GM19328 (cell line): ENCODE results near the gene ZC3H4.
"Not testable (repeated sequence)": the region's sequence is repeated elsewhere in the genome, so short reads cannot be mapped to it uniquely, and the experiment has no call there.

Experiments
- ATAC-seq: cut with Tn5 transposase; IDR thresholded peaks from one replicate; pipeline ENCODE4 v1.9.1; 2021; ENCODE audit warnings: mild to moderate bottlenecking, moderate library complexity; ENCODE audit not compliant: unreplicated experiment

Gene ZC3H4

DNA sequence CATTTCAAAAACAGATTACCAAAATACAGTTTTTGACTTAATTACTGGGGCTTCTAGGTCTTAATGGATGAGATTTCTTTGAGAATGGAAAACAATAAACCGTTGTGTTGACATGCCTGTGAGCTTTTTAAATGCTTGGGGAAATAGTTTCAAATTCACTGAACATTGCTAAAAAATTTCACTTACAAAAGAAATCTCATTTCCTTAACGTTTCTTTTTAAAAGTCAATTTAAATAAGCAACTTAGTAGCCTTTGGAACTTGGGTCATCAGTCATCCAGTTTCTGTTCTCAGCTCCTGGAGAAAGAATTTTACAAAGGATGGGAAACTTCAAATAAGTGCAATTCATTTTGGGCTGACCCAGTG, 4.4 kb downstream of the ZC3H4 start:
- no peak for ATAC-seq

DNA sequence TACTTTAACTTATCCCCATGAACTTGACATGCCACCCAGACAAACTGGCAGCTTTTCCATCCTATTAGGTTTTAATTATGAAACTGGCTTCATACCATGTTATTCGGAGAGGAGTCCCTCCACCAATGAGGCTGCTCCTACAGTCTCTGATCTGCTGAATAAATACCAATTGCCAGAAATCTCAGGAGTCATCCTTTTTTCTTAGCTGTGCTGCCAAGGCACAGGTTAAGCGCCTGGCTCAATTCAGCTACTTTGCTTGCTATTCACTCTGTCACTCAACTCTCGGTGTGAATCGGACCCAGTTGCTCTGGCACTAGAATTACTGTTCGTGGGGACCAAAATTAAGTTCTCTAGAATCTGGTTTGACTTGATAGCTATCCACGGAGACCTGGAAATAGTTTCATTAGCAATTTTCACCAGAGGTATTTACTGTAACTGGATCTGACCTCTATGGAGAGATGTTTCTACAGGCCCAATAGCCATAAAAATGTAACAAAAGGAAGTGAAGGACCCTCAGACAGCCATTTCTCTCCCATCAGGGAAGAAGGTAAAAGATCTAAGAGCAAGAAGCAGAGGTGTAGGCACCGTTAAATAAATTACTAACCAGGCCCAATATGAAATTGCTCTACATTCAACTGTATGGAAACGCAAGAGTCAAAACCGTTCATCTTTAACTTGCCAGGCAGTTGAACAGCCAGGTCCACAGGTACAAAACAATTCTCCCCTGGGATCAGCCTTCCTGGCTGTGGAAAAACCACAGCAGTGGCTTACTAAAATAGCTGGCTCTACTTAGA, 5.4 kb downstream of the ZC3H4 start:
- no peak for ATAC-seq

DNA sequence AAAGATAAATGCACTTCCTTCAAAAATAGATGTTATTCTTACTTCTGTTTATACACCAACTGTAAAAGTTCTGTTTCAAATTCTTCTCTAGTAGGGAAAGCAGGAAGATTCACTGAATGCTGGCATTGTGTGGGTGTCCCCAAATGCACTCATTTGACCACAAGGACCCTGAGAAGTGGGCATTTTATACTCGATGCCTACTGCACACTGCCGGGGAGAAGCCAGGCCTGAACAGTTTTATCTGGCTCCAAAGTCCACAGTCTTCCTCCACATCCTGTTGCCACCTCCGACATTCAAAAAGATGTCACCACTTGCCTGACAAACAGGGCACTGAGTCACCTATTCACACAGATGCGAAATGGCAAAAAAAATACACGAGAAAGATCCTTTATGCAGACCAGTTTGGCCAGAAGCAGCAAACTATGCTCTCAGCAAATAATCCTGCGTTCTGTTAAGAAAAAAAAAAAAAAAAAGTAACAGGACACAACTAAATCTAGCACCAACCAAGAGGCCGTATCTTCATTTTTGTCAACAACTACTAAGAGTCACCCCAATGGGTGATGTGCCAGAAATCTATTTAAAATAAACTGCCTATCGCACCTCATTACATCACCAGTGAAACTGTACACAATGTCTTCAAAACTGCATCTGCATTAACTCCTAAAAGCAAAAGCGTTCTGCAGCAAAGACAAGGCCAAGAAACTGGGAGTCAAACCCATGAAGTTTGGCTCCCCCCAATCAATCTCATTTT, 6.2 kb downstream of the ZC3H4 start:
- ATAC-seq = no peak

DNA sequence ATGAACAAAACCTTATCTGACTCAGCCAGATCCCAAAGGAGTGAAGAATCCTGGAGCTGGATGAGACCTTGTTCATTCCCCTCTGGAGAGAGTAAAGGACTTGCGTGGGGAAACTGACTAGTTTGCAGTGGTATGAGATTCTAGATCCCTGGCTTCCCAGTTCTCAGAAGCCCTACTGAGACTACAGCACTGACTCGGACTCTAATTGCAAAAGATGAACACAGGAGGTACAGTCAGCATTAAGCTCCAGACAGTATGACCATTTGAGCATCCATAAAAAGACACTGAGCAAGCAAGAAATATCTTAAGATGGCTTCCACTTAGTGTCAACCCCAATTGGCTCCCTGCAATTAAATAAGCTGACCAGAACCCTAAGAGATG, 6.8 kb downstream of the ZC3H4 start:
- ATAC-seq = no peak

DNA sequence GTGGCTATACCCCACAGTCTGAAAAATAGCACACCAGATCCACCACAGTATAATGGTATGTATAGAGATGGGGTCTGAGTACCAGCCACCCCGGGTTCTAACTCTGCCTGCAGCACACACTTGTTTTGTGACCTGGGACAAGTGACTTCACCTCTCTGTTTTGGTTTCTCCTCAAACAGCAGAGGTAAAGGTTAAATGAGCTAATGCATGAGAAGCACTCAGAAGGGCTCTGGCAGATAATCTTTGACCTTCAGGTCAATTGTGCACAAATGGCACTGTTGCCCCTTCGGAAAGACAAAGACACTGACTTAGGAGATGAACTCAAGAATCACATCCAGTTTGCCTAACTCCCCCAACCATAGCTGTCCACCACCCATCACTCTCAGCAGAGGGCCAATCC, 7.7 kb downstream of the ZC3H4 start:
- no peak for ATAC-seq

DNA sequence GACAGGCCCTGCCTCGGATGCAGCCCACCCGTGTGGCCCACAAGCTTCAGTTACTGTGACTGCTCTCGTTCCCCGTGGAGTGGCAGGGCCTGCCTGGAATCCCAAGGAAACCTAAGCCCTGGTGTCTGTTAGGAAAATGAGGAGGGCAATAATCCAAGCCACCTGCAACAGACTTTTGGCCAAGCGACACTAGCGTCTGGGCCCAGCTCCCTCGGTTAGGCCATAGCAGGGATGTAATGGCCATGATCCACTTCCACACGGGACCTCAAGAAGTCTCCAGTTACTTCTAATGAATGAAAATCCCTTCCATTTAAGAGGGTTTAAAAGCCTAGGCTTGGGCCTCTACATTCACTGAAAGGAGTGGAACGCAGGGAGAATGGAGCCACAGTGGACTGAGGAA, 8.9 kb downstream of the ZC3H4 start:
- no peak for ATAC-seq

DNA sequence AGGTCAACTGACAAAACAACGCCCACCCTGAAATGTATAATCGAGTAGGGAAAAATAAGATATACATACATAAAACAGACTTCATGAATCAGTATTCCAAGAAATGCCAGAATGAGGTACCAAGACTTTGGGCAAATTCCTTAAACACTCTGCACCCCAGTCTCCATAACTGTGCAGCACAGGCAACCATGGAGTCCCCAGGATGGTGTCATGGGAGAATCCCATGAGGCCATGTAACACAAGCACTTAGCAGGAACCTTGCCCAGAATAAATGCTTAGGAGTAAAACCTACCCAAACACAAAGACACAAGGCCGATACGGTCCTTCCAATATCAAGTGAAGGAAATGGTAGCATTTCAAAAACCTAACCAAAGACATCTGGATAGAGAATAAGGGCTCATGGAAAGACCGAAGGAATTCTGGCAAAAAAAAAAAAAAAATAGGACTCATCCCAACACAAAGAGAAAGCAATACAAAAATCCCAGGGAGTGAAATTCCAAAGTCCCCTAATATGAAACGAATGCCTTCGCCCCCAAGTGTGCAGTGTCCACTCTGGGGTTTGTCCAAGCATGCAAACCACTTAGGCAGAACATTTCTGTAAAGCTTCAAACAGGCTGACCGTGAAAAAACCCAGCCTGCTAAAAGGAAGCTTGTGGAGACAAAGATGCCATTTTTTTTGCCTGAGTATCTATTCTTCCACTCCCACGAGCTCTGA, 11.1 kb downstream of the ZC3H4 start:
- ATAC-seq = no peak

DNA sequence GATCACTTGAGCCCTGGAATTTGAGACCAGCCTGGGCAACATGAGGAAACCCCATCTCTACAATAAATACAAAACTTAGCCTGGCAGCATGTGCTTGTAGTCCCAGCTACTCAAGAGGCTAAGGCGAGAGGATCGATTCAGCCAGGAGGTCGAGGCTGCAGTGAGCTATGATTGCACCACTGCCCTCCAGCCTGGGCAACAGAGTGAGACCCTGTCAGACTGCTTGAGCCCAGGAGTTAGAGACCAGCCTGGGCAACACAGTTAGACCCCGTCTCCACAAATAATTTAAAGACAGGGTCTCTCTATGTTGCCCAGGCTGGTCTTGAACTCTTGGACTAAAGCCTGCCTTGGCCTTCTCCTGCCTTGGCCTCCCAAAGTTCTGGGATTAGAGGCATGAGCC, 12.5 kb downstream of the ZC3H4 start:
- ATAC-seq = not testable (repeated sequence)

DNA sequence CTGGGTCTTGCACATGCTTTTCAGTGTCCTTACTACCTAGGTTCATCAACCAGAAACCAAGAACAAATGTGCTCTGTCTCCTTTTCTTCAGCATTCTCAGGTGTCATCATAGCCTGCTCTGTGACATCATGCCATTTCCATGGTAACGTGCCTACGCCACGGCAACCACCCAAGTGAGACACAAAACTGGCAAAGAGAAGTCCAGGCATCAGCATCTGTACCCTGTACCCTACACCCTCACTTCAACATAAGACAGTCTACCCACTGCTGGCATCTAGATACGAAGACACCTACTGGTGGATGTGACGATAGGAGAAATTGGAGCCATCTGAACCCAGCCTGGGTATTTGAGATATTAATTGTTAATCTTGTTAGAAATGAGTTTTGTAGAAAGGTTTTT, 13.3 kb downstream of the ZC3H4 start:
- no peak for ATAC-seq

DNA sequence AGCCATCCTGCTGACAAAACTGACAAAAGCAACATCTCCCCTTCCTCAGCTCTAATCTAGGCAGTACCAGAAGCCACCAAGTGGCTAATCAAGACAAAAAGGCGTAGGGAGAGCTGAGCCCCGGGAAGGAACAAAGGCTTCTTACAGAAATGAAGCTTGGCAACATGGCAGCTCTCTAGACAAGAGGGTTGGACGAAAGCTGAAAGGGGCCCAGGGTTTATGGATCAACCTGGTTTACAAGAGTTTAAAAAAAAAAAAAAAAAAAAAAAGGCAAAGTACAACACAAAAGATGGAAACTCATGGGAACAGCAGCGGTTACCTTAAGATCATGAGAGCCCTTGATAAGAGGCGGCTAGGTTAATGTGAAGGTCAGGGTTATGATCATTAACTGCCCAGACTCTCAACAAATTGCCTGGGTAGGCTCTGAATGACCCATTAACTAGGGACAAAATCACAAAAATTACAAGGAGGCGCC, 14.0 kb downstream of the ZC3H4 start:
- ATAC-seq = no peak

DNA sequence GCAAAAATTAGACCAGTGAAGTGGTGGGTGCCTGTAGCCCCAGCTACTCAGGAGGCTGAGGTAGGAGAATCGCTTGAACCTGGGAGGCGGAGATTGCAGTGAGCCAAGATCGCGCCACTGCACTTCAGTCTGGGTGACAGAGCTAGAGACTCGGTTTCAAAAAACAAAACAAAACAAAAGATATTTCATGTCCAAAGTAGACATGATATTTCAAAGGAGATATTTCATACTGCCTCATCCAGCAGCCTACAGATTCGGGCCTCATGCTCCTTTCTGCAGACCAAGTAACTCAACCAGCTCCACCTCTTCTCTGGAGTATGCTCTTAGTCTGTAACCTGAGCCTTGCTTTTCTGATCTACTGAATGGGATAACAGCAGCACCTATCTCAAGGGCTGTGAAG, 15.0 kb downstream of the ZC3H4 start:
- no peak for ATAC-seq

DNA sequence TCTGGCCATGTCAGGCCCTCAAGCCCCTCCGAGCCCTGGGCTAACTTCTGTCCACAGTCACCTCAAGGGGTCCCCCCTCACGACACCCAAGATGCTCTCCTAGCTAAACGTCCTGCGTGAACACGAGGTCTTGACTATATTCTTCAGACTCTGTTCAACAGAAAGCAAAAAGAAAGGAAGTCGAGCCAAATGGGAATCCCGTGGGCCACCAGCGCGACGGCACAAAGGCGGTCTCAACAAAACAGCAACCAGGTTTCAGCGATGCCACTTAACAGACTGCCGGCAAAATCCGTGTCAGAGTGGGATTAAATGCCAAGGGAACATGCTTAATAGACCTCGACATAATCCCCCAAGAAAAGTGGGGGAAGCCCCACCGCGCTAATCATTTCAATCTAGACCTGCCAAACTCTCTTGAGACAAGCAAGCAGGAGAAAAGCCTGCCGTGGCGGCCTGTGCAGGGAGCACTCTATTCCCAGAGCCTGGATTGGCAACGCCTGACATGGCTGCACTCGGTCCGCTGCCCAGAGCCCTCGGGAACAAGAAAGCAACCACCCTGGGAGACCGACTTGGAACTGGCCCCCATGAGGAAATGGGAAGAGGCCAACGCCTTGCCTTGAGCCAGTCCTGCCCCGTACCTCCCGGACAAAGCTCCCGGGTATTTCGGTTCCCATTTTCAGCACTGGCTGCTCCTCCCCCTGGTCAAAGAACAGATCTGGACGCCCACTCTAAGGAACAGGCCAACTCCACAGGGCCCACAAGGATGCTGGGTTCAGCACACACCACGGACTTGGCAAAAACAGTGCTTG, 16.0 kb downstream of the ZC3H4 start:
- ATAC-seq = no peak

DNA sequence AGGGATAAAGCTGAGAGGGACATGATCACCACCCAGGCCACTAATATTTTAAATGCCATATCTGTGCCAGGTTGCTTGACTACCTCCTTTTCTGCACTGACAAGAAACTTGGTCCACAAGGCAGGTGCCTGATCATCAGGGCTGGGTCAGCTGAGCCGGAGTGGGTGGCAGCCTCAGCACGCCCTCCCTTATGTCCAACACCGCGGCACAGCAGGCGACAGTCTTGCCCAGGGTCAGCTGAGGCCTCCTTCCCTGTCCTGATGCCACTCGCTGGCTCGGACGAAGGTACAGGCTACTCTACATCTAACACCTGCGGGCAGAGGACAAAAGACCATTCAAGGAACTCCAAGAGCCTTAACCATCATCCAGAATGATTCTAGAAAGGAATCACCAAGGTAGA, 16.9 kb downstream of the ZC3H4 start:
- no peak for ATAC-seq

DNA sequence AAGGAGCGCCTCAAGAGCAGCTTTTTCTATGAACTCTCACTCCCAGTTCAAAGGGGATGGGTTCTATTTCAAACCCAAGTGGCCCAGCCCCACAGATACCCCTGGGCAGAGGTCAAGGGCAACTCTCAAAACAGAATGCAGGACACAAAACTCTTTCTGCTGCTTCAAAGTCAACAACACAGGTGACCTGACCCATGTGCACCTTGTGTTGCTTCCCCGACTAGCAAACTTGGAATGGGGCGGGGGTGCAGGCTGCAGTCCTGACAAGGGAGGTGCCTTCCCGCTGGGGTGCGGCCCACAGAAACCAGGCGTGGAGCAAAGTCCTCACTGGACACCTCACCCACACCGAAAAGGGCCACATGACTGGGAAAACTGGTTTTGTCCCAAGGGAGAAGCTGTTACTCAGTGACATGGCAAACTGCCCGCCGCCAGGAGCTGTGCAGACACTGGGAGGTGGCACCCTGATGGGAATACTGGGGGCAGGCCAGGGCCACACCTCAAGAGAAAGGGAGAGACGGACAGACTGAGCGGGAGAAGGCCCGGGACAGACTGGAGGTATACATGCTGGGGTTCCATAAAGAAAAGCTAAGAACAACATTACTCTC, 17.4 kb downstream of the ZC3H4 start:
- no peak for ATAC-seq

DNA sequence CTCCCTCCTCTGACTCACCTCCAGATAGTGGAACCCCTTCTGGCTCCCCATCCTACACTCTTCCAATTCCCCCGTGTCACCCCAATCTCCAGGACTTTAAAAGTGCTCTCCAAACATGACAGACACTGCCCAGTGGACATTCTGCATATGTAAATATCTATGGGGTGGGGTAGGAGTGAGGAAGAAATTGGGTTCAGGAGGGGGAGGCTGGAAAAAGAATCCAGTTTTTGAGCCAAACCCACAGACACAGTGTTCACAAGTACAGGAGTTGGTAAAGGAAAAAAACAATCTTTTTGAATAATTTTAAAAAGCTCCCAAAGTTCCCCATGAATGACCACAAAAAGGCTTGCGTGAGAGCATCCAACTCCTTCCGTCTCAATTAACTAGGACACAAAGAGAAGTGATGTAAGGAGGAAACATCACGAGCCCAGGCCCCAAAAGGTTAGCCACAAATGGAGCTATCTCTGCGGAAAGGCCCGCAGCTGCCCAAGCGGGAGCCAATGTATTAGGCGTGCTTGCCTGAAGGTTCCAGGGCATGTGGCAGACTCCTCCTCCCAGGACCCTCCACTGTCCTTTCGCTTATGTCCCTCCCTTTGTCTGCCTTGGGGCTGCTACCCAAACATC, 18.0 kb downstream of the ZC3H4 start:
- no peak for ATAC-seq

DNA sequence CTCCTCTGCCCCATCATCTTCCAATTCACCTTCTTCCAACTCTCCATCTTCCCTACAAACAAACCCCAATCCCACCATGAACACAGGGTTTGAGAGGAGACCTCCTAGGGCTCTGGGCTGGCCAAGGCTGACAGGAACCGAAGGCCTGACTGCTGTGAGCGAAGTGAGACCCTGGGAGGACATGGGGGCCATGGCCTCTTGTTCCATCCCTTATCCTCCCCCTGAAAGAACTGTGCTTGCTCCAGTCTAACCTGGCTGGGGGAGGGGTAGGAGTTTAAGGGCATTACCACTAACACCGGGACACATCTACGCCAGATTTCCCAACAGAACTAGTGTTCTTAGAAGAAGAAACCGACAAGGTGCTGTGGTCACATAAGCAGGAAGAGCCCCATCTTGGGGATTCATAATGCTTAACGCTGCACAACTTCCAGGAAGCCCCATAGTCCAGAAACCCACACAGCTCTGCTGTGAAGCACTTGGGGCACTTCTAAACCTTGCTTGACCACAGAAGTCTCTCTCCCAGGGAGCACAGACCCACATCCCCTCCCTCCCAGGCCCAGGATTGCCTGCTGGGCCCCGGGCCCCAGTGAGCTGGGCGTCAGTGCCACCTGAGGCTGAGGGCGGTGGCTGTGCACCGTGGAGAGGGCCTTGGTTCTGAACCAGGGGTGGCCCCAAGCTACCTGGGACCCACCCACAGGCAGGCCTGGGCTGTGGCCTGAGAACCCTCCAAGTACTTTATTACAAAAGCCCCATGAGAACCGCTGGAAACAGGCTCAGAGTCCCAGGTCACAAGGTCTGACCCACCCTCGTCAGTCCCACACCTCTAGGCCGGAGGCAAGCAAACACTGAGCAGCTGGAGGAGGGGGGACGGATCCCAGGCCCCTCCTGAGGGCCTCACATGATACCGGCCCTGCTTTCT, 18.8 kb downstream of the ZC3H4 start:
- ATAC-seq = no peak

DNA sequence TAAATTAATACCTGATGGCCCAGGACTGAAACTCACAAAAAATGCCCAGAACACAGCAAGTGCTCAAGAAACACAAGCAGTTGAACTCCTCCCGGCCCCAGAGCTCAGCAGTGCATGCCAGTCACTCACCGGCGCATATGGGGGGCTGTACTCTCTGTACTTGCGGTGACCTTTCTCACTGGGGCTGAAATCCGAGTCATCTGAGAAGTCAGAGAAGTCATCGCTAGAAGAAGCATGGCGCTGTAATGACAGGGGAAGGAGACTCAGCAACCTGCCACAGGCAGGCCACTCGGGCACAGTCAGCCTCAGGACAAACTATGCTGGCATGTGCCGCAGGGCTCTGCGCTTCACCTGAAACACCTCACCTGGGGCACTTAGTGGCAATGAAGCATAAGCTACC, 19.7 kb downstream of the ZC3H4 start:
- ATAC-seq = no peak

DNA sequence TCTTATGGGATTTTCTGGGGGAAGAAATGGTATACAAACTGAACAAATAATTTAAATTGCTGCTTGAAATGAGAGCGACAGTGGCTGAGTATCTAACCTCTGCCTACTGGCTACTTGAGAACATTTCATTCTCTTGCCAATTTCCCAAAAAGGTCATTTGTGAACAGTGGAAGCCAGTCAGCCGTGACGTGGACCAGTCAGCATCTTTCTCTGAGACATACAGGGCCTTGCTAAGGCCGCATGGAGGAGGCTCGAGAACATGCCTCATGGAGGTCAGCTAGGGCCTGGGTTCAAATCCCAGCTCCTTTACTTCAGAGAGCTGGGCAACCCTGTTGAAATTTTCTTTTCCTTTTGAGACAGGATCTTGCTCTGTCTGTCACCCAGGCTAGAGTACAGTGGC, 20.3 kb downstream of the ZC3H4 start:
- no peak for ATAC-seq

DNA sequence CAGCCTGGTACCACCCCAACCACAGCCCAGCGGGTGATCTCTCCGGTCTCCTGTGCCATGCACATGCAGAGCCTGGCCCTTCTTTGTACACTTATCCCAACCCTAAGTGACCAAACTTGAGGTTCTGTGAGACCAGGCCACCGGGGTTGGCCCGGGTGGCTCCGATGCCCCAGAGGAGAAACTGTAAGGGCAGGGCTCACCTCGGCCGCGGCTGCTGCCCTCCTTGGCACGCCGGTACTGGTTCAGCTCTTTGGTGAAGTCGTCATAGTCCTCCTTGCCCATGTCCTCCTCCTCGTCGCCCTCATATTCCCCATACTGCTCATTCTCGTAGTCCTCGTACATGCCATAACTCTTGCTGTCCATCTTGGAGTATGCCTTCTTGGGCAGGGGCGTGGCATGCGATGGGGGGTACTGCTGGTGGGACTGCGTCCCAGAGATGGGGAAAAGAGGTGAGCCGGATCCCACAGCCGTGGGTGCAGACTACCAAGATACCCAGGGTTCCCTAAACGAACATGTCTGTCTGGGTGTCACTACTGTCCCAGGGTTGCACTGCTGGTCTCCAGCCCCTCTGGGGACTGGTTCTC, 23.7 kb downstream of the ZC3H4 start:
- no peak for ATAC-seq
